Coronary artery (tissue), 2 donors: ENCODE data around the gene AQP5.

ENCODE experiments used
- DNase-seq: peaks from one replicate; pipeline ENCODE4 v3.0.0-alpha.2; 2017; ENCODE audit warnings: low spot score
- H3K27ac ChIP-seq, 2 donors: fragments of 200-600 bp; sonication (generic); one replicate each; pipeline ENCODE4 v1.5.1; 2016 to 2019
- H3K4me3 ChIP-seq: fragments of 200-600 bp; sonication (generic); 2 replicates; pipeline ENCODE4 v1.5.1; 2016; ENCODE audit warnings: mild to moderate bottlenecking, moderate library complexity
- TF ChIP-seq, protein P1 (sequence below): fragments of 200-600 bp; sonication (generic); IDR thresholded peaks from one replicate; pipeline ENCODE4 v1.5.1; 2019; ENCODE audit warnings: antibody characterized with exemption

AQP5 gene

GRCh38 chr12:49974677-49975317 is 13.1 kb downstream of the AQP5 start:
- no peak for DNase-seq
- Histone ChIP-seq H3K27ac (peak overlapping the region in 1 of 2 donors; percentile 38), H3K4me3 (peak overlapping the region; percentile 35)
- TF ChIP-seq, protein P1, sequence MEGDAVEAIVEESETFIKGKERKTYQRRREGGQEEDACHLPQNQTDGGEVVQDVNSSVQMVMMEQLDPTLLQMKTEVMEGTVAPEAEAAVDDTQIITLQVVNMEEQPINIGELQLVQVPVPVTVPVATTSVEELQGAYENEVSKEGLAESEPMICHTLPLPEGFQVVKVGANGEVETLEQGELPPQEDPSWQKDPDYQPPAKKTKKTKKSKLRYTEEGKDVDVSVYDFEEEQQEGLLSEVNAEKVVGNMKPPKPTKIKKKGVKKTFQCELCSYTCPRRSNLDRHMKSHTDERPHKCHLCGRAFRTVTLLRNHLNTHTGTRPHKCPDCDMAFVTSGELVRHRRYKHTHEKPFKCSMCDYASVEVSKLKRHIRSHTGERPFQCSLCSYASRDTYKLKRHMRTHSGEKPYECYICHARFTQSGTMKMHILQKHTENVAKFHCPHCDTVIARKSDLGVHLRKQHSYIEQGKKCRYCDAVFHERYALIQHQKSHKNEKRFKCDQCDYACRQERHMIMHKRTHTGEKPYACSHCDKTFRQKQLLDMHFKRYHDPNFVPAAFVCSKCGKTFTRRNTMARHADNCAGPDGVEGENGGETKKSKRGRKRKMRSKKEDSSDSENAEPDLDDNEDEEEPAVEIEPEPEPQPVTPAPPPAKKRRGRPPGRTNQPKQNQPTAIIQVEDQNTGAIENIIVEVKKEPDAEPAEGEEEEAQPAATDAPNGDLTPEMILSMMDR: no peak

GRCh38 chr12:49975318-49975761 is 13.7 kb downstream of the AQP5 start:
- Histone ChIP-seq H3K27ac (peak overlapping the region in 1 of 2 donors; percentile 38), H3K4me3 (peak overlapping the region; percentile 35)
- TF ChIP-seq, protein P1: no peak
- DNase-seq: no peak

DNA sequence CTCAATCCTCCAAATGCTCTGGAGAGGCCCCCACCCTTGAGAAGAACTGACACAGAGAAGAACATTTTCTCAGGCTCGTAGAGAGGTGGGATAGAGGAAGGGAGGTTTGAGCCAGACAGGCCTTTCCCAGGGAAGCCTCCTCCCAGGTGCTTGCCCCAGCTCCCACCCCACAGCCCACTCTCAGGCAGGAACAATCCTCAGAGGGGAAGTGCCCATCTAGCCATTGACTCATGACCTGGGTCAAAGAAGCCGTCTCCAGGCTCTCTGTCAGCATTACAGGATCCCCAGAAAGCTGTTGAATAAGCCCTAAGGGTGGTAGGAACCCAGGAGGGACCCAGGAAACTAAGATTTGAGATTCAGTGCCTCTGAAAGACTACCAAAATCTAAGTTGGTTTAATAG is 14.9 kb downstream of the AQP5 start:
- TF ChIP-seq, protein P1: no peak
- Histone ChIP-seq H3K4me3 (no peak overlapping the region), H3K27ac (no peak overlapping the region)
- no peak for DNase-seq

DNA sequence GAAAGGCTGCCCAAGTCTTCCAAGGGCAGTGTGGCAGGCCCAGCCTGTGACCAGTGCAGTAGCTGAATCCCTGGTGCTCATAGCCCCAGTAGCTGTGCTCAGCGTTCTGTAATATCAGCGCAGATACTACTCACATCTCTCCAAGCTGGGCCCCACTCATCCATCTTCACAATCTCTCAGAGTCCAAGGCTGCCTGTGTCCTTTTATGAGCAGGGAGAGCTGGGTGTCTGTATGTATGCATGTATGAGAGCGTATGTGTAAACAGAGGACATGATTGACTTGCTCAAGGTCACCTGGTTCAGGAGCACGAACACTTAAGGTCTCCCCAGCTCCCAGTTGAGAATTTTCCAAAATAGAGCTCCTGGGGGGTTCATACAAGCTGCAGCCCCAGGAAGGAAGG is 16.5 kb downstream of the AQP5 start:
- TF ChIP-seq, protein P1: no peak
- DNase-seq: no peak
- no peak overlapping the region for H3K4me3 ChIP-seq
- no peak overlapping the region for H3K27ac ChIP-seq

GRCh38 chr12:49979016-49979586 is 17.4 kb downstream of the AQP5 start:
- H3K27ac ChIP-seq: no peak overlapping the region
- DNase-seq: no peak

GRCh38 chr12:49979791-49980190 is 18.1 kb downstream of the AQP5 start:
- Histone ChIP-seq H3K27ac (no peak overlapping the region), H3K4me3 (no peak overlapping the region)
- TF ChIP-seq, protein P1: no peak
- no peak for DNase-seq

More at GRCh38 chr12:49979016-49979586, 17.4 kb downstream of the AQP5 start:
- TF ChIP-seq, protein P1: no peak
- no peak overlapping the region for H3K4me3 ChIP-seq
